Keratinocyte (primary cell): ENCODE measurements around the gene HDAC9. TPM values are rescaled to one million over a fixed set of nuclear protein-coding genes. Genes with fewer than 3 reads are reported as not detected.

Source experiments
- DNase-seq: peaks from one replicate; pipeline ENCODE4 v3.0.0-alpha.2; 2011; ENCODE audit warnings: low read depth, missing footprints, low spot score
- FAIRE-seq: peaks from 2 replicates; lab custom pipeline; 2011; peaks lifted over from hg19 to GRCh38; lab: Jason Lieb, UNC
- H2AFZ ChIP-seq: 2 replicates; pipeline ENCODE4 v1.6.0; 2012; ENCODE audit warnings: low read length, control low read depth, inconsistent platforms; ENCODE audit not compliant: control insufficient read depth
- H3K27ac ChIP-seq: 2 replicates; pipeline ENCODE4 v1.5.1; 2011; ENCODE audit warnings: low read length; ENCODE audit not compliant: control insufficient read depth, insufficient read depth
- H3K27me3 ChIP-seq: 3 replicates; pipeline ENCODE4 v1.6.0; 2011; ENCODE audit warnings: low read length; ENCODE audit not compliant: control insufficient read depth, insufficient read depth; ENCODE audit errors: extremely low read depth
- H3K36me3 ChIP-seq, 2 experiments: 2 replicates in 1 of 2; 3 replicates in 1 of 2; pipeline ENCODE4 v1.5.1; 2011; ENCODE audit warnings: low read length in 2 of 2, mild to moderate bottlenecking in 1 of 2; ENCODE audit not compliant: control insufficient read depth in 2 of 2, insufficient read depth in 2 of 2; ENCODE audit errors: extremely low read depth in 1 of 2
- H3K4me1 ChIP-seq: 3 replicates; pipeline ENCODE4 v1.5.1; 2011; ENCODE audit warnings: low read length; ENCODE audit not compliant: control insufficient read depth, insufficient read depth; ENCODE audit errors: extremely low read depth
- H3K4me2 ChIP-seq: 3 replicates; pipeline ENCODE4 v1.6.0; 2011; ENCODE audit warnings: low read depth, low read length; ENCODE audit not compliant: control insufficient read depth, insufficient read depth; ENCODE audit errors: extremely low read depth
- H3K4me3 ChIP-seq, 3 experiments: fragments of 200-600 bp in 1 of 3; sonication (generic) in 1 of 3; 2 replicates in 2 of 3; 3 replicates in 1 of 3; pipeline ENCODE4 v1.5.1; 2011 to 2016; ENCODE audit warnings: low read length in 3 of 3, mild to moderate bottlenecking in 3 of 3, control low read depth in 2 of 3, inconsistent platforms in 1 of 3, low read depth in 1 of 3, mixed read lengths in 1 of 3, mixed run types in 1 of 3, moderate library complexity in 1 of 3; ENCODE audit not compliant: control insufficient read depth in 2 of 3, insufficient read depth in 2 of 3; ENCODE audit errors: extremely low read depth in 1 of 3
- H3K79me2 ChIP-seq: 2 replicates; pipeline ENCODE4 v1.6.0; 2012; ENCODE audit warnings: low read length; ENCODE audit not compliant: control insufficient read depth, insufficient read depth
- H3K9ac ChIP-seq: 3 replicates; pipeline ENCODE4 v1.6.0; 2011; ENCODE audit warnings: low read length; ENCODE audit not compliant: control insufficient read depth, insufficient read depth; ENCODE audit errors: extremely low read depth
- H3K9me1 ChIP-seq: 3 replicates; pipeline ENCODE4 v1.6.0; 2011; ENCODE audit warnings: low read length; ENCODE audit not compliant: control insufficient read depth, insufficient read depth; ENCODE audit errors: extremely low read depth
- H3K9me3 ChIP-seq: 2 replicates; pipeline ENCODE4 v1.5.1; 2012; ENCODE audit warnings: low read depth, low read length; ENCODE audit not compliant: control insufficient read depth
- H4K20me1 ChIP-seq: 3 replicates; pipeline ENCODE4 v1.6.0; 2011; ENCODE audit warnings: low read length; ENCODE audit not compliant: control insufficient read depth, insufficient read depth; ENCODE audit errors: extremely low read depth
- CTCF ChIP-seq, 3 experiments: IDR thresholded peaks in 1 of 3; conservative IDR thresholded peaks in 1 of 3; optimal IDR thresholded peaks in 1 of 3; 2 replicates in 2 of 3; 3 replicates in 1 of 3; pipeline versions ENCODE3 to v1.5.1; 2011; ENCODE audit warnings: low read length in 3 of 3, mild to moderate bottlenecking in 3 of 3, moderate library complexity in 2 of 3, control low read depth in 1 of 3, inconsistent platforms in 1 of 3; ENCODE audit not compliant: insufficient read depth in 2 of 3; ENCODE audit errors: extremely low read depth in 1 of 3
- EZH2 ChIP-seq: IDR thresholded peaks from one replicate; pipeline ENCODE4 v1.6.1; 2012; ENCODE audit warnings: inconsistent platforms, mild to moderate bottlenecking, low read length, moderate library complexity
- dilution Hi-C: fragments of 300-500 bp; cut with MboI; formaldehyde crosslinking; loops from one replicate; pipeline ENCODE4 v1.7.0; 2020; ENCODE audit warnings: low sequenced_read_pairs; ENCODE audit not compliant: extremely low pct_ligation_motif_present
- polyA plus RNA-seq, 5 experiments: library from polyadenylated mRNA; depleted of rRNA in 3 of 5; stranded (reverse) in 3 of 5; stranded (forward) in 1 of 5; unstranded in 1 of 5; fragments of >200 nt; gene quantifications; 1 replicate in 1 of 5; 2 replicates in 3 of 5; 3 replicates in 1 of 5; pipeline versions ENCODE4 v1.2.1 to v1.2.3, GENCODE V29; 2011 to 2012; ENCODE audit warnings: missing spikeins in 2 of 5, low read depth in 1 of 5, low replicate concordance in 1 of 5

HDAC9 gene
- polyA plus RNA-seq, 1 donor (not counting 4 experiments of a cell fraction or from before 2014, with no cell fraction given): 24.6 TPM

GRCh38 chr7:18680576-18680975 lies 185.0 kb downstream of the HDAC9 start:
- Histone ChIP-seq H3K4me2 (no peak overlapping the region), H3K27ac (no peak overlapping the region), H3K27me3 (no peaks in the 10 kb centered on the region), H3K4me3 (no peak overlapping the region), H3K79me2 (no peaks in the 10 kb centered on the region), H3K9me3 (no peaks in the 10 kb centered on the region), H3K9ac (no peak overlapping the region), H4K20me1 (no peaks in the 10 kb centered on the region), H3K9me1 (no peaks in the 10 kb centered on the region), H3K4me1 (no peaks in the 10 kb centered on the region), H2AFZ (no peak overlapping the region), H3K36me3 (peaks cover 0 to under 1% of the 10 kb centered on the region in 2 experiments)
- no peak for FAIRE-seq
- dilution Hi-C loops: no loop called here
- DNase-seq: no peak
- TF ChIP-seq EZH2 (no peak), CTCF (optimal IDR thresholded peaks at IDR 0.05 in 1 of 3, IDR thresholded peaks at IDR 0.05 in 1 of 3, conservative IDR thresholded peaks at IDR 0.05 in 1 of 3; ENCODE audit: extremely low read depth in 1 of 3, insufficient read depth in 2 of 3, low read length in 3 of 3) (no peak)

GRCh38 chr7:18684916-18685315 lies 189.4 kb downstream of the HDAC9 start:
- no peaks in the 10 kb centered on the region for H3K27me3 ChIP-seq
- dilution Hi-C loops: no loop called here
- H3K4me3 ChIP-seq: no peak overlapping the region
- no peaks in the 10 kb centered on the region for H3K9me1 ChIP-seq
- H3K4me2 ChIP-seq: no peak overlapping the region
- peak; percentile 36 for FAIRE-seq
- H3K9ac ChIP-seq: no peak overlapping the region
- no peaks in the 10 kb centered on the region for H3K9me3 ChIP-seq
- H3K79me2 ChIP-seq: no peaks in the 10 kb centered on the region
- no peak for TF ChIP-seq EZH2
- TF ChIP-seq CTCF (optimal IDR thresholded peaks at IDR 0.05 in 1 of 3, IDR thresholded peaks at IDR 0.05 in 1 of 3, conservative IDR thresholded peaks at IDR 0.05 in 1 of 3; ENCODE audit: extremely low read depth in 1 of 3, insufficient read depth in 2 of 3, low read length in 3 of 3): no peak
- H3K4me1 ChIP-seq: no peaks in the 10 kb centered on the region
- H4K20me1 ChIP-seq: no peaks in the 10 kb centered on the region
- H2AFZ ChIP-seq: no peak overlapping the region
- H3K36me3 ChIP-seq: no peaks in the 10 kb centered on the region
- no peak overlapping the region for H3K27ac ChIP-seq
- DNase-seq: no peak
